Fibroblast of lung (primary cell): Measurements from ENCODE around the gene WRAP73. TPM values are rescaled to one million over a fixed set of nuclear protein-coding genes. Genes with fewer than 3 reads are reported as not detected.

Experiments
- DNase-seq, 2 donors: peaks; one replicate each; pipeline versions ENCODE4 v3.0.0 to v3.0.0-alpha.2; 2010; ENCODE audit warnings: low read depth in 2 of 2
- H2AFZ ChIP-seq: 2 replicates; pipeline ENCODE4 v1.5.1; 2012; ENCODE audit warnings: low read length, control low read depth, inconsistent platforms
- H3K27ac ChIP-seq: 2 replicates; pipeline ENCODE4 v1.5.1; 2011; ENCODE audit warnings: low read length, control low read depth; ENCODE audit not compliant: insufficient read depth
- H3K27me3 ChIP-seq: 2 replicates; pipeline ENCODE4 v1.5.1; 2011; ENCODE audit warnings: mild to moderate bottlenecking, low read length; ENCODE audit not compliant: control insufficient read depth, insufficient read depth
- H3K36me3 ChIP-seq: 2 replicates; pipeline ENCODE4 v1.5.1; 2011; ENCODE audit warnings: low read length; ENCODE audit not compliant: control insufficient read depth, insufficient read depth
- H3K4me1 ChIP-seq: 2 replicates; pipeline ENCODE4 v1.5.1; 2011; ENCODE audit warnings: low read length; ENCODE audit not compliant: control insufficient read depth, insufficient read depth; ENCODE audit errors: extremely low read depth
- H3K4me2 ChIP-seq: 2 replicates; pipeline ENCODE4 v1.5.1; 2011; ENCODE audit warnings: low read length, control low read depth; ENCODE audit not compliant: insufficient read depth; ENCODE audit errors: extremely low read depth
- H3K4me3 ChIP-seq, 4 experiments: fragments of 200-600 bp in 1 of 4; sonication (generic) in 1 of 4; replicated peaks in 1 of 4; 2 replicates each; pipeline ENCODE4 v1.5.1; 2011 to 2016; ENCODE audit warnings: low read length in 4 of 4, low read depth in 3 of 4, mild to moderate bottlenecking in 3 of 4, control low read depth in 2 of 4, inconsistent platforms in 1 of 4, mixed read lengths in 1 of 4; ENCODE audit not compliant: insufficient read depth in 1 of 4; ENCODE audit errors: control extremely low read depth in 1 of 4
- H3K79me2 ChIP-seq: 2 replicates; pipeline ENCODE4 v1.5.1; 2012; ENCODE audit warnings: mild to moderate bottlenecking, low read length, inconsistent platforms; ENCODE audit not compliant: control insufficient read depth, insufficient read depth
- H3K9ac ChIP-seq: 2 replicates; pipeline ENCODE4 v1.5.1; 2011; ENCODE audit warnings: mild to moderate bottlenecking, low read length, control low read depth; ENCODE audit not compliant: insufficient read depth
- H3K9me3 ChIP-seq: 2 replicates; pipeline ENCODE4 v1.5.1; 2012; ENCODE audit warnings: low read depth, low read length; ENCODE audit not compliant: control insufficient read depth, insufficient read depth
- H4K20me1 ChIP-seq: 2 replicates; pipeline ENCODE4 v1.5.1; 2011; ENCODE audit warnings: low read length; ENCODE audit not compliant: control insufficient read depth, insufficient read depth; ENCODE audit errors: extremely low read depth
- EZH2 ChIP-seq: IDR thresholded peaks from 2 replicates; pipeline ENCODE4 v1.5.1; 2012; ENCODE audit warnings: low read length, control low read depth, mild to moderate bottlenecking; ENCODE audit errors: missing control alignments
- polyA plus RNA-seq, 2 donors: library from polyadenylated mRNA; depleted of rRNA in 1 of 2; stranded (reverse) in 1 of 2; unstranded in 1 of 2; fragments of >200 nt; gene quantifications; 2 replicates each; pipeline ENCODE4 v1.2.1, GENCODE V29; 2011 to 2012; ENCODE audit warnings: missing spikeins in 1 of 2
- total RNA-seq: library from RNA; depleted of rRNA; stranded (reverse); fragments of >200 nt; gene quantifications from 2 replicates; pipeline ENCODE4 v1.2.1, GENCODE V29; 2014
- TF ChIP-seq, protein P1 (sequence below), 2 donors: IDR thresholded peaks in 1 of 2; conservative IDR thresholded peaks in 1 of 2; 1 replicate in 1 of 2; 2 replicates in 1 of 2; pipeline ENCODE4 v1.5.1; 2011 to 2012; ENCODE audit warnings: low read length in 2 of 2, control low read depth in 1 of 2, inconsistent platforms in 1 of 2, low read depth in 1 of 2, mild to moderate bottlenecking in 1 of 2

Gene WRAP73
- total and polyA plus RNA-seq, 2 donors (not counting 1 experiment from before 2014, with no cell fraction given): 12.0 to 15.0 TPM

DNA sequence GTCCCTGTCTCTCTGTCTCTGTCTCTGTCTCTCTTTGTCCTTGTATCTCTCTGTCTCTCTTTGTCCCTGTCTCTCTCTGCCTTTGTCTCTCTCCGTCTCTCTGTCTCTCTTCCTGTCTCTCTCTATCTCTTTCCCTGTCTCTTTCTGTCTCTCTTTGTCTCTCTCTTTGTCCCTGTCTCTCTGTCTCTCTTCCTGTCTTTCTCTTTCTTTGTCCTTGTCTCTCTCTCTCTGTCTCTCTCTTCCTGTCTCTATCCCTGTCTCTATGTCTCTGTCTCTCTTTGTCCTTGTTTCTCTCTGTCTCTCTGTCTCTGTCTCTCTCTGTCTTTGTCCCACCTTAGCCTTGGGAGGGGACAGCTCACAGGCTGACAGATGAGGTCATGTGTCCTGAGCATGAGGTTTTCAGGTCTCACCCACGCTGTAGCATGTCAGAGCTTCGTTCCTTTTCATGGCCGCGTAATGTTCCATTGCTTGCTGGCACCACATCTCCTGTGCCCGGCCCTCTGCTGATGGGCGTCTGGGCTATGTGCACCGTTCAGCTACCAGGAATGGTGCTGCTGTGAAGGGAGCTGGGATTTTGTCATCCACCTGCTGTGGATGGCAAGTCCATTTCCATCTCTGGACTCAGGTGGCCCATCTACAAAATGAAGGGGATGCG lies 30.0 kb upstream of the WRAP73 start:
- no peak overlapping the region for H2AFZ ChIP-seq
- no peaks in the 10 kb centered on the region for H3K4me1 ChIP-seq
- H3K27me3 ChIP-seq: no peaks in the 10 kb centered on the region
- no peak overlapping the region for H3K9ac ChIP-seq
- H3K4me3 ChIP-seq: no peak overlapping the region
- TF ChIP-seq, protein P1, sequence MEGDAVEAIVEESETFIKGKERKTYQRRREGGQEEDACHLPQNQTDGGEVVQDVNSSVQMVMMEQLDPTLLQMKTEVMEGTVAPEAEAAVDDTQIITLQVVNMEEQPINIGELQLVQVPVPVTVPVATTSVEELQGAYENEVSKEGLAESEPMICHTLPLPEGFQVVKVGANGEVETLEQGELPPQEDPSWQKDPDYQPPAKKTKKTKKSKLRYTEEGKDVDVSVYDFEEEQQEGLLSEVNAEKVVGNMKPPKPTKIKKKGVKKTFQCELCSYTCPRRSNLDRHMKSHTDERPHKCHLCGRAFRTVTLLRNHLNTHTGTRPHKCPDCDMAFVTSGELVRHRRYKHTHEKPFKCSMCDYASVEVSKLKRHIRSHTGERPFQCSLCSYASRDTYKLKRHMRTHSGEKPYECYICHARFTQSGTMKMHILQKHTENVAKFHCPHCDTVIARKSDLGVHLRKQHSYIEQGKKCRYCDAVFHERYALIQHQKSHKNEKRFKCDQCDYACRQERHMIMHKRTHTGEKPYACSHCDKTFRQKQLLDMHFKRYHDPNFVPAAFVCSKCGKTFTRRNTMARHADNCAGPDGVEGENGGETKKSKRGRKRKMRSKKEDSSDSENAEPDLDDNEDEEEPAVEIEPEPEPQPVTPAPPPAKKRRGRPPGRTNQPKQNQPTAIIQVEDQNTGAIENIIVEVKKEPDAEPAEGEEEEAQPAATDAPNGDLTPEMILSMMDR (conservative IDR thresholded peaks at IDR 0.05 in 1 of 2, IDR thresholded peaks at IDR 0.05 in 1 of 2; ENCODE audit: low read depth in 1 of 2, low read length in 2 of 2): no peak
- TF ChIP-seq EZH2: no peak
- H3K27ac ChIP-seq: no peak overlapping the region
- no peak overlapping the region for H3K4me2 ChIP-seq
- H3K79me2 ChIP-seq: no peaks in the 10 kb centered on the region
- no peaks in the 10 kb centered on the region for H4K20me1 ChIP-seq
- DNase-seq: no peak
- H3K36me3 ChIP-seq: no peaks in the 10 kb centered on the region
- no peaks in the 10 kb centered on the region for H3K9me3 ChIP-seq

DNA sequence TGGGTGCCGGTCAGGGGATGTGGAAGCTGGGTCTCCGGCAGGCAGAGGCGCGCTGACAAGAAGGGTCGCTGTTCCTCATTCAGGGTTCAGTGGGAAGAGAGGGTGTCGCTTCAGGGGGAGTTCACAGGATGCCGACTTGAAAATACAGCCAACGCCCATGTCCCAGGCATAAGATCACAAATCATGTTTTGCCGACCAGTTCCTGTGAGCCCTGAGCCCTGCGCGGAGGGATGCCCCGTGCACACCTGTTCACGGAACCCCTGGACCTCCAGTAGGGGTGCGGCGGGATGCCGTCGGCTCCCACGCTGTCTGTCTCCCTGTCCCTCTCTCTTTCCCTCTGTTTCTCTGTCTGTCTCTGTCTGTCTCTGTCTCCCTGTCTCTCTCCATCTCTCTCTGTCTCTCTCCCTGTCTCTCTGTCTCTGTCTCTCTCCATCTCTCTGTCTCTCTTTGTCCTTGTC lies 29.2 kb upstream of the WRAP73 start:
- H3K36me3 ChIP-seq: no peaks in the 10 kb centered on the region
- no peak for DNase-seq
- no peaks in the 10 kb centered on the region for H3K27me3 ChIP-seq
- no peak overlapping the region for H3K27ac ChIP-seq
- no peaks in the 10 kb centered on the region for H3K9me3 ChIP-seq
- H3K9ac ChIP-seq: no peak overlapping the region
- no peak overlapping the region for H3K4me3 ChIP-seq
- TF ChIP-seq EZH2: no peak
- TF ChIP-seq, protein P1 (conservative IDR thresholded peaks at IDR 0.05 in 1 of 2, IDR thresholded peaks at IDR 0.05 in 1 of 2; ENCODE audit: low read depth in 1 of 2, low read length in 2 of 2): no peak
- H3K4me1 ChIP-seq: no peaks in the 10 kb centered on the region
- H3K4me2 ChIP-seq: no peak overlapping the region
- no peak overlapping the region for H2AFZ ChIP-seq
- no peaks in the 10 kb centered on the region for H4K20me1 ChIP-seq
- no peaks in the 10 kb centered on the region for H3K79me2 ChIP-seq

DNA sequence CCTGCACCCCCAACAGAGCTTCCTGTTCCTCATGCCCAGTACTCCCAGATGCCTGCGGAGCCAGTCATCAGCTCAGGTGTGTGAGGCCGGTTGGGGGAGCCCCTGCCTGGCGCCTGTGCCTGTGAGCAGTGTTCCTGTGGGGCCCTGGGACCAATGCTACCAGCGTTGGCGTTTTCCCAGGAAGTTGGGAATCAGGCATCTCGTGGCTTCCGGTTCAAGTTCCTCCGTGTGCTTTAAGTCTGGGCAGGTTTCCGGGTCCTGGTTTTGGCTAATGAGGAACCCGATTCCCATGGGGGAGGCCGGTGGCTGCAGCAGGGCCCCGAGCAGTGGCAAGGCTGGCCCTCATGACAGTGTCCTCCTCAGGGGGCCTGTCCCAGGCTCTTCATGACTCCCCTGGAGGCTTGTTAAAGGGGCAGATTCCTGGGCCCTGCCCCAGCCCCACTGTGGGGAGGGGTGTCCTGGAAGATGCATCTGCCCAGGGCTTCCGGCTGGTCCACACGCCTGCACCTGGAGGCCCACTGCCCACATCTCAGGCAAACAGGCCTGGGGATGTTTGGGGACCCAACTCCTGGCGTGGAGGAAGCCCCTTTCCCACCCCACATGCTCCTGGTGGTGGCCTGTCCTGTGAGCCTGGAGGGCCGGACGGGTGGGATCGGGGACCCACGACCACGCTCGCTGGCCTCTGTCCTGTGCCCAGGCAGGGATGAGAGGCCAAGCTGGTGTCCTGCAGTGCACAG lies 28.6 kb upstream of the WRAP73 start:
- no peaks in the 10 kb centered on the region for H3K9me3 ChIP-seq
- TF ChIP-seq, protein P1 (conservative IDR thresholded peaks at IDR 0.05 in 1 of 2, IDR thresholded peaks at IDR 0.05 in 1 of 2; ENCODE audit: low read depth in 1 of 2, low read length in 2 of 2): no peak
- no peak for TF ChIP-seq EZH2
- H3K4me2 ChIP-seq: no peak overlapping the region
- H3K79me2 ChIP-seq: no peaks in the 10 kb centered on the region
- H2AFZ ChIP-seq: no peak overlapping the region
- no peaks in the 10 kb centered on the region for H3K4me1 ChIP-seq
- no peak for DNase-seq
- H3K36me3 ChIP-seq: no peaks in the 10 kb centered on the region
- no peaks in the 10 kb centered on the region for H3K27me3 ChIP-seq
- H3K4me3 ChIP-seq: no peak overlapping the region
- no peaks in the 10 kb centered on the region for H4K20me1 ChIP-seq
- H3K9ac ChIP-seq: no peak overlapping the region
- H3K27ac ChIP-seq: no peak overlapping the region
